NCI-H524 treated with DMSO at 0.1 percent for 48 hours (cell line): ENCODE results near the gene CCNK.

Experiments
- DNase-seq: peaks from one replicate; lab custom pipeline; 2025; lab: John Stamatoyannopoulos, UW

The CCNK gene

GRCh38 chr14:99507860-99508640 is 26.8 kb downstream of the CCNK start:
- DNase-seq, result no peak

GRCh38 chr14:99508896-99509629 is 27.9 kb downstream of the CCNK start:
- DNase-seq, result no peak

GRCh38 chr14:99509871-99510555 is 28.8 kb downstream of the CCNK start:
- DNase-seq, result peak; percentile 83

DNA sequence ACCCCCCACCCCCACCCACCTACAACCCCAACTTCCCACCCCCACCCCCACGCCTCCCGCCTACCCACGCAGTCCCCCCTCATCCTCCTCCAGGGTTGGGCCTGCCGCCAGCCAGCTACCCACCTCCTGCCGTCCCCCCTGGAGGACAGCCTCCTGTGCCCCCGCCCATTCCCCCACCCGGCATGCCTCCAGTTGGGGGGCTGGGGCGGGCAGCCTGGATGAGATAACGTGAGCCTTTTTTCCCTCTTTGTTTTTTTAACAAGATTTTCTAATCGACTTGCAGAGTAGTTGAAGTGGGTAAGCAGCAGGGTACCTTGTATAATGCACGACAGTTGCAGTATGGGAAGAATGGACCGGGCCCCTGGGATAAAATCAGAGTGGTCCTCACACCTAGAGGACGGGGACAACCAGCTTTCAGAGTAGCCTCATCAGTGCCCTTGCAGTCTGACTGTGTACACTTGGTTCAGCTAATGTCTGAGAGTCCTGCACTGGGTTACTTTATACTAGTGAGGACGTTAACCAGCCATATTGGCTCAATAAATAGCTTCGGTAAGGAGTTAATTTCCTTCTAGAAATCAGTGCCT is 29.4 kb downstream of the CCNK start:
- no peak for DNase-seq

- DNase-seq, result no peak
Observed at GRCh38 chr14:99511421-99512109, 30.4 kb downstream of the CCNK start.

DNA sequence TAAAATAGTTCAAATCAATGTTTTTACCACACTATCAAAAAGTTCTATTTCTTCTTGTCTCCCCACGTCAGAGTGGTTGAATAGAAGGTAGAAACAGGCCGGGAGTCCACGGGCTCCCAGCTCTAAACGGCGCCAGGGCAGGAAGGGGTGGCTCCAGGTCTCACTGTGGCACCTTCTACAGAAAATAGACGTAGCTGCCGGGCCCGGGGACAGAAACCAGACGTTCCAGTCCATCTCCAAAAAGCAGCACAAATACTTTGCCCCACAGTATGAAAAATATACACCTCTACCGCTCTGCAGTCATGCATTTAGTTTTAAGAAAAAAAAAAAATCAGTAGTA is 30.9 kb downstream of the CCNK start:
- DNase-seq, result no peak

GRCh38 chr14:99512571-99513182 is 31.5 kb downstream of the CCNK start:
- DNase-seq, result no peak

GRCh38 chr14:99513183-99513694 is 32.0 kb downstream of the CCNK start:
- no peak for DNase-seq

- DNase-seq, result no peak
Observed at GRCh38 chr14:99513946-99514551, 32.8 kb downstream of the CCNK start.

DNA sequence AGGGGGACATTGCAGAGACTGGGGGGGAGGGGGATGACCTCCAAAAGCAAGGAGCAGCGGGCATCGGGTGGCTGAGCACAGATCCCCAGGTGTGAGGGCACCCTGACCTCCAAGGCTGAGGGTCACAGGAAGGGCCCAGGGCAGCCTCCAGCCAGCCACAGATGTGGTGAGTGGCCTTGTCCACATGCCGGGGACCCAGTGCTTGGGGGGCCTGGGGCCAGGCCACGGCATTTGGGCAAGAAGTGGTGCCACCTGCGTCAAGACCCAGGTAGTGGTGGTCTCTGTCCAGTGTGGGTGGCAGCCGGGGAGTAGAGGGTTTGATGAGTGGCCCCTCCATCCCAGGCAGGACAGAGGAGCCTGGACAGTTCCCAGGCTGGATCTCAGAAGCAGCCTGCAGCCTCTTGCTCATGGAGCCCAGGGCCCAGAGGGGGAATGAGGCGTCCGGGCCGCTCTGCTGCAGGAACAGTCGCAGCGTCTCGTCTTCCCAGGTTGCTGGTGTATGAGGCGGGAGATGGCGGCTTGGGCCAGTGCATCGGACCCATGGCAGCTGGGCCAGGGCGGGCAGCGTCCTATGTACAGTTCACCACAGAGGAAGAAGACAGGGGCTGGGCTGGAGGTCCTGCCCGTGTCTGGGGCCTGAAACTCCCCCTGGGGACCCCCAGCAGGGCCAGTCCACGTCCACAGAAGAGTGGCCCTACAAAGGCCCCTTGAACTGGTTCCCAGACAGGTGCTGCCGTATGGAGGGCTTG is 33.5 kb downstream of the CCNK start:
- no peak for DNase-seq

GRCh38 chr14:99515301-99516155 is 34.3 kb downstream of the CCNK start:
- no peak for DNase-seq

GRCh38 chr14:99516156-99516870 is 35.1 kb downstream of the CCNK start:
- no peak for DNase-seq

GRCh38 chr14:99516871-99517642 is 35.8 kb downstream of the CCNK start:
- DNase-seq, result no peak

GRCh38 chr14:99517643-99518381 is 36.6 kb downstream of the CCNK start:
- no peak for DNase-seq

DNA sequence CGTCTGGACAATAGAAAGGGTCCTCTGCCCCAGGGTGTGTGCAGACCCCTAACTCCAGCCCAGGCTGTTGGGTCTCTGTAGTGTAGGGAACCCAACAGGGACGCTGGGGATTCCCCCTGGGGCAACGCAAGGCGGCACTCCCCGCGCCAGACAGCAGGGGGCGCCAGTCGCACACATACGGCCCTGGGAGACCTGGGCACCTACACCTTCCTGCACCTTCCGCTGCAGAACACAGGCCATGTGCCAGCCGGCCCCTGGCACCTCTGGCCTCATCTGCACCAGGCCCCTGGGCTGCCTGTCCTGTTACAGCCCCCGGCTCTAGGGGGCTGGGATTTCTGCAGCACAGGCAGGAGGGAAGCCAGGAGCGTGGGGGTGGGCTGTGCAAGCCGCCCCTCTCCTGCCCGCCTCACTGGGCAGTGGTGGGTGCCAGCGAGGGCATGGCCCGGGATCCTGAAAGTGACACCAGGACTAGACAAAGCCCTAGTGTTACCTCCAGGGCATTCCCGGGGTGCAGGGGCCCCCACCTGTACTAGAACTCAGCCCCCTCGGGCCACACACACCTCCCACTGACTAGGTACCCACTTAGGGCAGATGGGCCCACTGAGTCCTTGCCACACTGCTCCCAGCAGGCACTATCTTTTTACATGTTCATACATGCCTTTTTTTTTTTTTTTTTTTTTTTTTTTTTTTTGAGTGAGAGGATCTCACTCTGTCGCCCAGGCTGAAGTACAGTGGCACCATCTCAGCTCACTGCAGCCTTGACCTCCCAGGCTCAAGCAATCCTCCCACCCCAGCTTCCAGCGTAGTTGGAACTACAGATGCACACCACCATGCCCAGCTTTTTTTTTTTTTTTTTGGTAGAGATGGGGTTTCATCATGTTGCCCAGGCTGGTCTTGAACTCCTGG is 37.5 kb downstream of the CCNK start:
- DNase-seq, result no peak

GRCh38 chr14:99519347-99519881 is 38.2 kb downstream of the CCNK start:
- no peak for DNase-seq
